Measurements from ENCODE around the gene PFKL. TPM values are rescaled to one million over a fixed set of nuclear protein-coding genes. Genes with fewer than 3 reads are reported as not detected.

Gene PFKL
- total RNA-seq, 1 experiment from 2014 or later: 140 TPM

DNA sequence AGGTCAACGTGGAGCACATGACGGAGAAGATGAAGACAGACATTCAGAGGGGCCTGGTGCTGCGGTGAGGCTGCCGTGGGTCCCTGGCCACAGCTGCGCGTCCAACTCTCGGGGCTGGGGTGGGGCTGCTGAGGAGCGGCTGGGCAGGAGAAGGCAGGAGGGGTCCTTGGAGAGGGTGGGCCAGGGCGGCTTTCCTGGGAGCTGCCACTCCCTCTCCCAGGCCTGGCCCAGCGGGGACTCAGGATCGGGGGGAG lies 24.9 kb downstream of the PFKL start:
- no peak overlapping the region for H3K4me3 Mint-ChIP-seq (ENCODE audit: unreplicated experiment)
- Histone ChIP-seq H3K36me3 (ENCODE audit: control insufficient read depth, insufficient read depth, low read length) (peaks cover 1% of the 10 kb centered on the region; the same call in 1 of the 2 replicates), H3K27me3 (replicated peaks; ENCODE audit: control insufficient read depth, insufficient read depth, low read length) (no peaks in the 10 kb centered on the region), H3K4me3 (ENCODE audit: low read depth, low read length) (no peak overlapping the region), H3K9me3 (no peaks in the 10 kb centered on the region), H3K4me1 (no peaks in the 10 kb centered on the region)
- H3K27me3 Mint-ChIP-seq (ENCODE audit: insufficient read depth, unreplicated experiment): no peaks in the 10 kb centered on the region
- TF ChIP-seq CTCF (IDR thresholded peaks at IDR 0.05; ENCODE audit: insufficient read depth in 1 of 2, low read depth in 1 of 2, low read length in 1 of 2, severe bottlenecking in 1 of 2, unreplicated experiment in 1 of 2): no peak
- H3K27ac Mint-ChIP-seq (ENCODE audit: unreplicated experiment): no peak overlapping the region
- no TSS peak for BruUV-seq (replicated peaks)
- CTCF ChIA-PET: no interaction called here
- intact Hi-C loops (cut with micrococcal nuclease; ENCODE audit: unreplicated experiment): no loop called here
- H3K36me3 Mint-ChIP-seq (ENCODE audit: insufficient read depth, unreplicated experiment): peaks cover 51% of the 10 kb centered on the region
- no peak for DNase-seq
- no peaks in the 10 kb centered on the region for H3K4me1 Mint-ChIP-seq (ENCODE audit: low read depth, unreplicated experiment)
- POLR2A ChIA-PET: no interaction called here
- H3K9me3 Mint-ChIP-seq (ENCODE audit: unreplicated experiment): no peaks in the 10 kb centered on the region

- peaks cover 54% of the 10 kb centered on the region for H3K36me3 Mint-ChIP-seq (ENCODE audit: insufficient read depth, unreplicated experiment)
- no peaks in the 10 kb centered on the region for H3K4me1 ChIP-seq
Measured at GRCh38 chr21:44325386-44326271, 25.8 kb downstream of the PFKL start.

GRCh38 chr21:44326272-44326647 lies 26.4 kb downstream of the PFKL start:
- intact Hi-C loops (cut with micrococcal nuclease; ENCODE audit: unreplicated experiment): no loop called here

More at GRCh38 chr21:44325386-44326271, 25.8 kb downstream of the PFKL start:
- Histone ChIP-seq H3K27me3 (replicated peaks; ENCODE audit: control insufficient read depth, insufficient read depth, low read length) (no peaks in the 10 kb centered on the region), H3K36me3 (ENCODE audit: control insufficient read depth, insufficient read depth, low read length) (peaks cover 1% of the 10 kb centered on the region; the same call in 1 of the 2 replicates), H3K4me3 (ENCODE audit: low read depth, low read length) (no peak overlapping the region), H3K9me3 (no peaks in the 10 kb centered on the region)
- intact Hi-C loops (cut with micrococcal nuclease; ENCODE audit: unreplicated experiment): no loop called here
- no peak for TF ChIP-seq CTCF (IDR thresholded peaks at IDR 0.05; ENCODE audit: insufficient read depth in 1 of 2, low read depth in 1 of 2, low read length in 1 of 2, severe bottlenecking in 1 of 2, unreplicated experiment in 1 of 2)
- POLR2A ChIA-PET: no interaction called here
- Mint-ChIP-seq H3K27ac (ENCODE audit: unreplicated experiment) (no peak overlapping the region), H3K9me3 (ENCODE audit: unreplicated experiment) (no peaks in the 10 kb centered on the region), H3K27me3 (ENCODE audit: insufficient read depth, unreplicated experiment) (no peaks in the 10 kb centered on the region), H3K4me1 (ENCODE audit: low read depth, unreplicated experiment) (no peaks in the 10 kb centered on the region), H3K4me3 (ENCODE audit: unreplicated experiment) (no peak overlapping the region)
- no peak for DNase-seq
- CTCF ChIA-PET: no interaction called here
- no TSS peak for BruUV-seq (replicated peaks)

More at GRCh38 chr21:44326272-44326647, 26.4 kb downstream of the PFKL start:
- H3K9me3 Mint-ChIP-seq (ENCODE audit: unreplicated experiment): no peaks in the 10 kb centered on the region
- no TSS peak for BruUV-seq (replicated peaks)
- no peaks in the 10 kb centered on the region for H3K27me3 ChIP-seq (replicated peaks; ENCODE audit: control insufficient read depth, insufficient read depth, low read length)
- TF ChIP-seq CTCF (IDR thresholded peaks at IDR 0.05; ENCODE audit: insufficient read depth in 1 of 2, low read depth in 1 of 2, low read length in 1 of 2, severe bottlenecking in 1 of 2, unreplicated experiment in 1 of 2): no peak
- no peaks in the 10 kb centered on the region for H3K4me1 Mint-ChIP-seq (ENCODE audit: low read depth, unreplicated experiment)
- DNase-seq: no peak
- peaks cover 1% of the 10 kb centered on the region; the same call in 1 of the 2 replicates for H3K36me3 ChIP-seq (ENCODE audit: control insufficient read depth, insufficient read depth, low read length)
- CTCF ChIA-PET: no interaction called here
- peaks cover 59% of the 10 kb centered on the region for H3K36me3 Mint-ChIP-seq (ENCODE audit: insufficient read depth, unreplicated experiment)
- POLR2A ChIA-PET: no interaction called here
- H3K9me3 ChIP-seq: no peaks in the 10 kb centered on the region
- H3K27ac Mint-ChIP-seq (ENCODE audit: unreplicated experiment): no peak overlapping the region
- no peaks in the 10 kb centered on the region for H3K4me1 ChIP-seq
- no peak overlapping the region for H3K4me3 ChIP-seq (ENCODE audit: low read depth, low read length)
- H3K27me3 Mint-ChIP-seq (ENCODE audit: insufficient read depth, unreplicated experiment): no peaks in the 10 kb centered on the region
- no peak overlapping the region for H3K4me3 Mint-ChIP-seq (ENCODE audit: unreplicated experiment)

Measured in Caco-2 (cell line).